CD4-positive, alpha-beta memory T cell (primary cell): ENCODE data around the gene SEC24D. TPM values are rescaled to one million over a fixed set of nuclear protein-coding genes. Genes with fewer than 3 reads are reported as not detected.

Experiments
- CTCF ChIA-PET: fragments of 350-600 bp; sonication (Branson Sonifier 250); formaldehyde crosslinking; loops from one replicate; lab custom pipeline; 2021; ENCODE audit warnings: inconsistent platforms; ENCODE audit not compliant: partially characterized antibody; lab: Charles Lee
- POLR2A ChIA-PET: fragments of 350-600 bp; sonication (Branson Sonifier 250); formaldehyde crosslinking; loops from one replicate; lab custom pipeline; 2021; ENCODE audit not compliant: partially characterized antibody; lab: Charles Lee
- DNase-seq, 5 donors: peaks; one replicate each; pipeline versions ENCODE4 v3.0.0 to v3.0.0-alpha.2; 2020 to 2022; ENCODE audit warnings: mixed read lengths in 1 of 5
- H3K27ac ChIP-seq: one replicate; pipeline ENCODE4 v1.7.0; 2013; ENCODE audit warnings: low read depth, low read length
- H3K27me3 ChIP-seq: 2 replicates; pipeline ENCODE4 v1.7.0; 2013; ENCODE audit warnings: mild to moderate bottlenecking, low read length, moderate library complexity; ENCODE audit not compliant: insufficient read depth
- H3K36me3 ChIP-seq: 2 replicates; pipeline ENCODE4 v1.7.0; 2013; ENCODE audit warnings: mild to moderate bottlenecking, low read length, moderate library complexity; ENCODE audit not compliant: insufficient read depth
- H3K4me1 ChIP-seq: 2 replicates; pipeline ENCODE4 v1.7.0; 2013; ENCODE audit warnings: mild to moderate bottlenecking, low read length, moderate library complexity; ENCODE audit not compliant: insufficient read depth
- H3K4me3 ChIP-seq, 2 donors: one replicate each; pipeline ENCODE4 v1.7.0; 2013; ENCODE audit warnings: low read length in 2 of 2, mild to moderate bottlenecking in 1 of 2
- H3K9me3 ChIP-seq, 2 donors: one replicate each; pipeline ENCODE4 v1.7.0; 2013; ENCODE audit warnings: low read length in 2 of 2, control low read depth in 1 of 2; ENCODE audit not compliant: control insufficient read depth in 1 of 2
- H3K27ac Mint-ChIP-seq, 7 donors: one replicate each; pipeline ENCODE4 v1.8.0; 2020 to 2021; ENCODE audit warnings: mixed read lengths in 7 of 7, mild to moderate bottlenecking in 6 of 7, inconsistent platforms in 3 of 7, moderate library complexity in 3 of 7
- H3K27me3 Mint-ChIP-seq, 2 donors: one replicate each; pipeline ENCODE4 v1.8.0; 2020 to 2021; ENCODE audit warnings: mixed read lengths in 2 of 2
- H3K36me3 Mint-ChIP-seq, 2 donors: one replicate each; pipeline ENCODE4 v1.8.0; 2020 to 2021; ENCODE audit warnings: mixed read lengths in 2 of 2, inconsistent platforms in 1 of 2, mild to moderate bottlenecking in 1 of 2
- H3K4me1 Mint-ChIP-seq, 4 donors: one replicate each; pipeline ENCODE4 v1.8.0; 2020 to 2021; ENCODE audit warnings: mixed read lengths in 4 of 4, mild to moderate bottlenecking in 1 of 4
- H3K4me3 Mint-ChIP-seq, 8 donors: one replicate each; pipeline ENCODE4 v1.8.0; 2020 to 2021; ENCODE audit warnings: mixed read lengths in 8 of 8, mild to moderate bottlenecking in 7 of 8, moderate library complexity in 6 of 8, inconsistent platforms in 3 of 8
- H3K9me3 Mint-ChIP-seq, 8 donors: one replicate each; pipeline ENCODE4 v1.8.0; 2020 to 2021; ENCODE audit warnings: mixed read lengths in 8 of 8, mild to moderate bottlenecking in 5 of 8, inconsistent platforms in 3 of 8, moderate library complexity in 1 of 8
- intact Hi-C: fragments of 100-400 bp; cut with micrococcal nuclease; formaldehyde crosslinking; loops from one replicate; pipeline ENCODE4 v1.15.1; 2023
- polyA plus RNA-seq, 2 donors: library from polyadenylated mRNA; unstranded; fragments of 300-500 nt; fragmentation: Illumina TruSeq; gene quantifications; one replicate each; pipeline ENCODE4 v1.2.3, GENCODE V29; 2021
- total RNA-seq, 2 experiments: library from RNA; stranded (reverse); gene quantifications; one replicate each; pipeline ENCODE4 v1.2.3, GENCODE V29; 2021

The SEC24D gene
- total and polyA plus RNA-seq, 4 experiments from 2014 or later = 16.1 to 36.8 (median 30.2) TPM

GRCh38 chr4:118769161-118769560 is 66.8 kb downstream of the SEC24D start:
- no peaks in the 10 kb centered on the region for H3K4me1 Mint-ChIP-seq
- no peak overlapping the region for H3K4me3 ChIP-seq
- no peaks in the 10 kb centered on the region for H3K9me3 ChIP-seq
- no peaks in the 10 kb centered on the region for H3K4me1 ChIP-seq
- H3K27me3 Mint-ChIP-seq = no peaks in the 10 kb centered on the region
- H3K27ac Mint-ChIP-seq = no peak overlapping the region
- ChIA-PET CTCF (interaction anchor here (8.5 kb wide), 1 partner anchor 122 kb away, joined by 98 read pairs; the partner anchor contains the start of gene SYNPO2), POLR2A (interaction anchor here (0.6 kb wide), 1 partner anchor 725 kb away, joined by 3 read pairs; no protein-coding TSS in a partner anchor)
- no peaks in the 10 kb centered on the region for H3K27me3 ChIP-seq
- DNase-seq = no peak
- no peaks in the 10 kb centered on the region for H3K9me3 Mint-ChIP-seq
- intact Hi-C loops = no loop called here
- no peak overlapping the region for H3K4me3 Mint-ChIP-seq
- peaks cover 16% of the 10 kb centered on the region for H3K36me3 ChIP-seq
- peaks cover 18 to 35% of the 10 kb centered on the region in 2 donors for H3K36me3 Mint-ChIP-seq
- H3K27ac ChIP-seq = no peak overlapping the region

GRCh38 chr4:118767109-118767508 is 68.8 kb downstream of the SEC24D start:
- no peaks in the 10 kb centered on the region for H3K4me1 Mint-ChIP-seq
- DNase-seq = no peak
- H3K36me3 Mint-ChIP-seq = peaks cover 32 to 50% of the 10 kb centered on the region in 2 donors

GRCh38 chr4:118765399-118765798 is 70.5 kb downstream of the SEC24D start:
- H3K4me3 Mint-ChIP-seq = no peak overlapping the region
- H3K36me3 Mint-ChIP-seq = peaks cover 39 to 62% of the 10 kb centered on the region in 2 donors
- H3K27ac ChIP-seq = no peak overlapping the region
- no peaks in the 10 kb centered on the region for H3K27me3 ChIP-seq
- POLR2A ChIA-PET = no interaction called here
- intact Hi-C loops = no loop called here
- no peak overlapping the region for H3K4me3 ChIP-seq
- CTCF ChIA-PET = no interaction called here
- peaks cover 16% of the 10 kb centered on the region for H3K36me3 ChIP-seq
- H3K4me1 Mint-ChIP-seq = peaks cover 0 to under 1% (median 0%) of the 10 kb centered on the region in 4 donors
- H3K9me3 Mint-ChIP-seq = no peaks in the 10 kb centered on the region
- H3K4me1 ChIP-seq = no peaks in the 10 kb centered on the region
- no peak overlapping the region for H3K27ac Mint-ChIP-seq
- no peak for DNase-seq
- no peaks in the 10 kb centered on the region for H3K9me3 ChIP-seq
- no peaks in the 10 kb centered on the region for H3K27me3 Mint-ChIP-seq

More at GRCh38 chr4:118767109-118767508, 68.8 kb downstream of the SEC24D start:
- no peaks in the 10 kb centered on the region for H3K9me3 ChIP-seq
- H3K27me3 Mint-ChIP-seq = no peaks in the 10 kb centered on the region
- CTCF ChIA-PET = interaction anchor here (1.0 kb wide), 1 partner anchor 98 kb away, joined by 3 read pairs; no protein-coding TSS in a partner anchor
- no peak overlapping the region for H3K27ac ChIP-seq
- H3K27ac Mint-ChIP-seq = no peak overlapping the region
- no peak overlapping the region for H3K4me3 ChIP-seq
- POLR2A ChIA-PET = no interaction called here
- no peak overlapping the region for H3K4me3 Mint-ChIP-seq
- no peaks in the 10 kb centered on the region for H3K4me1 ChIP-seq
- no peaks in the 10 kb centered on the region for H3K27me3 ChIP-seq
- no peaks in the 10 kb centered on the region for H3K9me3 Mint-ChIP-seq
- peaks cover 16% of the 10 kb centered on the region for H3K36me3 ChIP-seq
- intact Hi-C loops = no loop called here

GRCh38 chr4:118762730-118763477 is 73.0 kb downstream of the SEC24D start:
- Histone ChIP-seq H3K4me3 (no peak overlapping the region), H3K36me3 (peaks cover 16% of the 10 kb centered on the region), H3K9me3 (no peaks in the 10 kb centered on the region), H3K27ac (no peak overlapping the region), H3K27me3 (no peaks in the 10 kb centered on the region), H3K4me1 (no peaks in the 10 kb centered on the region)
- peaks cover 45 to 67% of the 10 kb centered on the region in 2 donors for H3K36me3 Mint-ChIP-seq
- peaks cover 0 to 7% (median 2%) of the 10 kb centered on the region in 4 donors for H3K4me1 Mint-ChIP-seq
- ChIA-PET POLR2A (no interaction called here), CTCF (interaction anchor here (1.4 kb wide), 1 partner anchor 8 kb away, joined by 3 read pairs; no protein-coding TSS in a partner anchor)
- no peaks in the 10 kb centered on the region for H3K9me3 Mint-ChIP-seq
- no peak overlapping the region for H3K27ac Mint-ChIP-seq
- DNase-seq = no peak
- H3K27me3 Mint-ChIP-seq = no peaks in the 10 kb centered on the region
- H3K4me3 Mint-ChIP-seq = no peak overlapping the region
- intact Hi-C loops = no loop called here

GRCh38 chr4:118762155-118762554 is 73.8 kb downstream of the SEC24D start:
- H3K27ac ChIP-seq = no peak overlapping the region
- DNase-seq = no peak
- H3K27ac Mint-ChIP-seq = no peak overlapping the region
- CTCF ChIA-PET = interaction anchor here (1.4 kb wide), 1 partner anchor 9 kb away, joined by 3 read pairs; no protein-coding TSS in a partner anchor
- peaks cover 46 to 71% of the 10 kb centered on the region in 2 donors for H3K36me3 Mint-ChIP-seq
- no peak overlapping the region for H3K4me3 ChIP-seq
- no peaks in the 10 kb centered on the region for H3K27me3 ChIP-seq
- intact Hi-C loops = no loop called here
- H3K9me3 Mint-ChIP-seq = no peaks in the 10 kb centered on the region
- peaks cover 0 to 7% (median 2%) of the 10 kb centered on the region in 4 donors for H3K4me1 Mint-ChIP-seq
- peaks cover 11% of the 10 kb centered on the region for H3K36me3 ChIP-seq
- H3K4me1 ChIP-seq = no peaks in the 10 kb centered on the region
- H3K4me3 Mint-ChIP-seq = no peak overlapping the region
- no peaks in the 10 kb centered on the region for H3K9me3 ChIP-seq
- POLR2A ChIA-PET = no interaction called here
- no peaks in the 10 kb centered on the region for H3K27me3 Mint-ChIP-seq

- intact Hi-C loops = no loop called here
- Histone ChIP-seq H3K9me3 (no peaks in the 10 kb centered on the region), H3K27ac (no peak overlapping the region), H3K4me3 (no peak overlapping the region), H3K4me1 (no peaks in the 10 kb centered on the region), H3K27me3 (no peaks in the 10 kb centered on the region), H3K36me3 (peaks cover 4% of the 10 kb centered on the region)
- H3K27ac Mint-ChIP-seq = no peak overlapping the region
- ChIA-PET CTCF (interaction anchor here (1.4 kb wide), 1 partner anchor 10 kb away, joined by 3 read pairs; no protein-coding TSS in a partner anchor), POLR2A (no interaction called here)
- H3K36me3 Mint-ChIP-seq = peaks cover 43 to 68% of the 10 kb centered on the region in 2 donors
- no peaks in the 10 kb centered on the region for H3K27me3 Mint-ChIP-seq
- no peaks in the 10 kb centered on the region for H3K9me3 Mint-ChIP-seq
- DNase-seq = no peak
- no peak overlapping the region for H3K4me3 Mint-ChIP-seq
- peaks cover 0 to 7% (median 2%) of the 10 kb centered on the region in 4 donors for H3K4me1 Mint-ChIP-seq
Measured at GRCh38 chr4:118761397-118762016, 74.4 kb downstream of the SEC24D start.

GRCh38 chr4:118760493-118760892 is 75.4 kb downstream of the SEC24D start:
- intact Hi-C loops = no loop called here
- Histone ChIP-seq H3K27ac (no peak overlapping the region), H3K4me1 (no peaks in the 10 kb centered on the region), H3K36me3 (no peaks in the 10 kb centered on the region), H3K9me3 (no peaks in the 10 kb centered on the region), H3K4me3 (no peak overlapping the region), H3K27me3 (no peaks in the 10 kb centered on the region)
- H3K4me1 Mint-ChIP-seq = peaks cover 0 to 7% (median 3%) of the 10 kb centered on the region in 4 donors
- no peak for DNase-seq
- peaks cover 43 to 74% of the 10 kb centered on the region in 2 donors for H3K36me3 Mint-ChIP-seq
- H3K4me3 Mint-ChIP-seq = no peak overlapping the region
- H3K9me3 Mint-ChIP-seq = no peaks in the 10 kb centered on the region
- H3K27ac Mint-ChIP-seq = peak overlapping the region in 1 of 7 donors; percentile 34
- no peaks in the 10 kb centered on the region for H3K27me3 Mint-ChIP-seq
- ChIA-PET POLR2A (no interaction called here), CTCF (no interaction called here)
